ENCODE data around the gene AK8.

DNA sequence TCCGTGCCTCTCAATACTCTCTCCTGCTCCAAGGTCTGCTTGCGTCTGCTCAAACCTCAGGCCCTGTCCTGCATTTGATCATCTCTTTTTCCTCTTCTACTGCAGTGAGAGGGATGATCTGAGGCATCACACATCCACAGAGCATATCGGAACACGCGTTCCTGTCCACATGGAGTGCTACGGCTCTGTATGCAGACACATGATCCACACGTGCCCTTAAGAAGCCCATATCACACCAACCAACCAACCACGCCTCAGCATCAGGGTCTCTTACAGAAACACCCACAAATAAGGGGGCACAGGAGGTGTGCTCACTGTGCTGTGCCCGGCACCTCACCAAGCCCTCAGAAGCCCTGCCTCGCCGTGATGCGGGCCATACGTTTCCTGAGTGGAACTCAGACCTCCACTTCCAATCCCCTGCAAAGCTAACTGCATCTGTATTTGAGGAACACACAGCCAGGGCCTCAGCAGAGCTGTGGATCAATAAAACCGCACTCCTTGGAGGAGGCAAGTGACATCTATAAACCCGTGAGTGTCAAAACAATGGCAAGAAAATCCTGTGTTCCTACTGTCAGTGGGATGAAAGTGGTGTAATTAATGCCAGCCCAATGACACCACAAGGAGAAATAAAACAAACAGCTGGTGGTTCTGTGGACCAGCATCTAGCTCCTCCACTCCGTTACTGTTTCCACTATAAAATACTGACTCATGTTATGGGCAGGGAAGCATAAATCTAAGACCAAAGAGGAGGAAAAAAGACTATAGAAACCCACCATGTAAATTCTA is 40.4 kb downstream of the AK8 start:
- TF ChIP-seq, protein P1, sequence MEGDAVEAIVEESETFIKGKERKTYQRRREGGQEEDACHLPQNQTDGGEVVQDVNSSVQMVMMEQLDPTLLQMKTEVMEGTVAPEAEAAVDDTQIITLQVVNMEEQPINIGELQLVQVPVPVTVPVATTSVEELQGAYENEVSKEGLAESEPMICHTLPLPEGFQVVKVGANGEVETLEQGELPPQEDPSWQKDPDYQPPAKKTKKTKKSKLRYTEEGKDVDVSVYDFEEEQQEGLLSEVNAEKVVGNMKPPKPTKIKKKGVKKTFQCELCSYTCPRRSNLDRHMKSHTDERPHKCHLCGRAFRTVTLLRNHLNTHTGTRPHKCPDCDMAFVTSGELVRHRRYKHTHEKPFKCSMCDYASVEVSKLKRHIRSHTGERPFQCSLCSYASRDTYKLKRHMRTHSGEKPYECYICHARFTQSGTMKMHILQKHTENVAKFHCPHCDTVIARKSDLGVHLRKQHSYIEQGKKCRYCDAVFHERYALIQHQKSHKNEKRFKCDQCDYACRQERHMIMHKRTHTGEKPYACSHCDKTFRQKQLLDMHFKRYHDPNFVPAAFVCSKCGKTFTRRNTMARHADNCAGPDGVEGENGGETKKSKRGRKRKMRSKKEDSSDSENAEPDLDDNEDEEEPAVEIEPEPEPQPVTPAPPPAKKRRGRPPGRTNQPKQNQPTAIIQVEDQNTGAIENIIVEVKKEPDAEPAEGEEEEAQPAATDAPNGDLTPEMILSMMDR (IDR thresholded peaks at IDR 0.05) = no peak
- no peak for TF ChIP-seq ZFX (IDR thresholded peaks at IDR 0.05; ENCODE audit: borderline replicate concordance)
